Esophagus squamous epithelium (tissue), 4 donors: ENCODE results near the gene SYTL2.

Source experiments
- CTCF ChIP-seq, 6 experiments: fragments of 450-650 bp in 4 of 6; fragments of 200-600 bp in 2 of 6; sonication (generic) in 2 of 6; IDR thresholded peaks; one replicate each; pipeline ENCODE4 v1.5.1; 2016 to 2019; ENCODE audit warnings: antibody characterized with exemption in 6 of 6, mild to moderate bottlenecking in 4 of 6, moderate library complexity in 4 of 6
- POLR2A ChIP-seq, 4 donors: fragments of 450-650 bp; IDR thresholded peaks; one replicate each; pipeline ENCODE4 v1.6.1; 2017; ENCODE audit warnings: antibody characterized with exemption in 4 of 4, mild to moderate bottlenecking in 4 of 4, moderate library complexity in 3 of 4

DNA sequence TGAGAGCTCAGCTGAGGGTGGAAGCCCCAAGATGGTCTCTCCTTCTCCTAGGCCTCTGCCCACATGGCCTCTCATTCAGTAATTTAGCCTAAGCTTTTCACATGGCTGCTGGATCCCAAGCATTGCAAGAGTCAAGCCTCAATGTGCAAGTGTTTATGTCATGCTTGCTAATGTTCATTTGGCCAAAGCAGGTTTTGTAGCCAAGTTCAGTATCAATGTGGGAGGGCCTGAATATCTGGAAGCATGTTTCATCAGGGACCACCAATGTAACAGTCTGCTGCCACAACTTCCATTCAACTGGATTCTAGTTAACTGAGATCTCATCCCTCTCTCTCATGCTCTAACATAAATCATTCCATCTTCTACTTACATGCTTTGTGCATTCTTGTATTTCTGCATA lies 8.5 kb upstream of the SYTL2 start:
- TF ChIP-seq CTCF (IDR thresholded peaks at IDR 0.05) (no peak), POLR2A (IDR thresholded peaks at IDR 0.05) (no peak)
